ENCODE results near the gene CHCHD4.
"Not testable (repeated sequence)": the region's sequence is repeated elsewhere in the genome, so short reads cannot be mapped to it uniquely, and the experiment has no call there.

Gene CHCHD4

GRCh38 chr3:14126017-14126886 lies 1.6 kb upstream of the CHCHD4 start:
- DNase-seq (ENCODE audit: low read depth) = no peak
- no peak for TF ChIP-seq CTCF (conservative IDR thresholded peaks at IDR 0.05; ENCODE audit: low read depth, low read length)
- H3K4me3 ChIP-seq (ENCODE audit: low read length) = peak overlapping the region; percentile 97

GRCh38 chr3:14125193-14126016 lies 735 bp upstream of the CHCHD4 start:
- peak overlapping the region; percentile 97 for H3K4me3 ChIP-seq (ENCODE audit: low read length)
- DNase-seq (ENCODE audit: low read depth) = peak; percentile 76
- TF ChIP-seq CTCF (conservative IDR thresholded peaks at IDR 0.05; ENCODE audit: low read depth, low read length) = peak; percentile 27

- peak overlapping the region; percentile 84 for H3K4me3 ChIP-seq (ENCODE audit: low read length)
- no peak for TF ChIP-seq CTCF (conservative IDR thresholded peaks at IDR 0.05; ENCODE audit: low read depth, low read length)
- no peak for DNase-seq (ENCODE audit: low read depth)
Observed at GRCh38 chr3:14124223-14124614, 451 bp downstream of the CHCHD4 start.

- H3K4me3 ChIP-seq (ENCODE audit: low read length) = peak overlapping the region; percentile 84
- DNase-seq (ENCODE audit: low read depth) = no peak
- TF ChIP-seq CTCF (conservative IDR thresholded peaks at IDR 0.05; ENCODE audit: low read depth, low read length) = no peak
Observed at GRCh38 chr3:14123308-14124222, 1.1 kb downstream of the CHCHD4 start.

GRCh38 chr3:14122301-14122700 lies 2.4 kb downstream of the CHCHD4 start:
- no peak overlapping the region for H3K4me3 ChIP-seq (ENCODE audit: low read length)
- no peak for DNase-seq (ENCODE audit: low read depth)
- no peak for TF ChIP-seq CTCF (conservative IDR thresholded peaks at IDR 0.05; ENCODE audit: low read depth, low read length)

- DNase-seq (ENCODE audit: low read depth) = no peak
Observed at GRCh38 chr3:14121859-14122258, 2.8 kb downstream of the CHCHD4 start.

GRCh38 chr3:14120921-14121448 lies 3.7 kb downstream of the CHCHD4 start:
- not testable (repeated sequence) for DNase-seq (ENCODE audit: low read depth); H3K4me3 ChIP-seq (ENCODE audit: low read length)

More at GRCh38 chr3:14121859-14122258, 2.8 kb downstream of the CHCHD4 start:
- no peak for TF ChIP-seq CTCF (conservative IDR thresholded peaks at IDR 0.05; ENCODE audit: low read depth, low read length)
- no peak overlapping the region for H3K4me3 ChIP-seq (ENCODE audit: low read length)
